ENCODE results near the gene DNAH6.

GRCh38 chr2:84776011-84776410, 259.7 kb downstream of the DNAH6 start:
- TF ChIP-seq CTCF (IDR thresholded peaks at IDR 0.05) (no peak), POLR2A (IDR thresholded peaks at IDR 0.05) (no peak)

Measured in heart left ventricle (tissue), 13 donors.